H1 (cell line): Measurements from ENCODE around the gene PRR5L. TPM values are rescaled to one million over a fixed set of nuclear protein-coding genes. Genes with fewer than 3 reads are reported as not detected.

Experiments used
- CTCF ChIP-seq, 3 experiments: IDR thresholded peaks; 1 replicate in 2 of 3; 2 replicates in 1 of 3; pipeline versions ENCODE4 v1.5.1 to v1.6.1; 2011; ENCODE audit warnings: low read length in 3 of 3, mild to moderate bottlenecking in 3 of 3, inconsistent platforms in 2 of 3, low read depth in 1 of 3, moderate library complexity in 1 of 3; ENCODE audit not compliant: insufficient read depth in 1 of 3; ENCODE audit errors: control extremely low read depth in 1 of 3
- EP300 ChIP-seq, 2 experiments: IDR thresholded peaks; 1 replicate in 1 of 2; 2 replicates in 1 of 2; pipeline ENCODE4 v1.6.1; 2011 to 2012; ENCODE audit warnings: low read depth in 2 of 2, low read length in 2 of 2, mild to moderate bottlenecking in 2 of 2, borderline replicate concordance in 1 of 2, inconsistent platforms in 1 of 2, moderate library complexity in 1 of 2
- RBBP5 ChIP-seq: IDR thresholded peaks from 2 replicates; pipeline ENCODE4 v1.7.1; 2012; ENCODE audit warnings: low read depth, mild to moderate bottlenecking, inconsistent platforms, low read length, moderate library complexity, borderline replicate concordance
- RFX5 ChIP-seq: IDR thresholded peaks from 2 replicates; pipeline ENCODE4 v1.6.1; 2011; ENCODE audit warnings: low read depth, low read length, improper control_type of control experiment, borderline replicate concordance
- TAF7 ChIP-seq: optimal IDR thresholded peaks from 2 replicates; pipeline ENCODE3; 2011; ENCODE audit warnings: low read depth, mild to moderate bottlenecking, inconsistent platforms, low read length, moderate library complexity, borderline replicate concordance
- ZNF274 ChIP-seq: IDR thresholded peaks from 2 replicates; pipeline ENCODE4 v1.7.0; 2012; ENCODE audit warnings: low read length, borderline replicate concordance; ENCODE audit errors: extremely low read depth
- polyA plus RNA-seq, 7 experiments: library from polyadenylated mRNA; depleted of rRNA in 3 of 7; stranded (reverse) in 5 of 7; unstranded in 2 of 7; fragments of >200 nt in 5 of 7; fragments of 200-250 nt in 2 of 7; gene quantifications; 1 replicate in 5 of 7; 2 replicates in 1 of 7; 4 replicates in 1 of 7; pipeline versions ENCODE4 v1.2.1 to v1.2.3, GENCODE V29; 2011 to 2013; ENCODE audit warnings: missing spikeins in 2 of 7, mixed read lengths in 2 of 7
- total RNA-seq: library from RNA; stranded (reverse); fragmentation: NEBNext Ultra II Directional; extraction: Animal tissue kit (Norgen Biotek cat#: 25700); gene quantifications from 2 replicates; pipeline ENCODE4 v1.2.1, GENCODE V29; 2021

PRR5L gene
- total and polyA plus RNA-seq, 2 of the 8 experiments (the other 6 are each of a cell fraction or from before 2014, with no cell fraction given) = 6.6 to 10.1 TPM

DNA sequence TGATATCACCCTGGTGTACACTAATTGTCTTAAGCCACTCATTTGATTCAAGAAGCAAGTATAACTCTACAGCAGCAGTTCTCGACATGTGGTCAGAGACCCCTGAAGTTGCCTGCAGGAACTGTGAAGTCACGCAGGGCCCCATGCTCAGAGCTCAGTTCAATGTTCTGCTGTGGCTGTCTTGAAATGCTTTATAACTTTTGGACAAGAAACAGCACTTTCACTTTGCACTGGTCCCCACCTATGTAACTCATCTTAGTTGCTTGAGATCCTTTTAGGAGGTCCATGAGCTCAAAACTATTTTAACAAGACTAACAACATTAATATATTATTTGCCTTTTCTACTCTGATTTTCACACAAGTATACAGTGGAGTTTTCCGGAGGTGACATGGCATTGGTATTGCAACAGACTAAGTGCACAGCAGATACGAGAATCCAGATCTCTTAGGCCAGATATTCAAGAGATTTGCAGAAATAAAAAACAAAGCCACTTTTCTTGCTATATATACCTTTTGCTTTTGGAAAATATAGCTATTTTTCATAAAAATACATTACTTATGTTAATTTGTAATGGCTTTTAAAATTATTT, 64.8 kb downstream of the PRR5L start (continued):
- TF ChIP-seq ZNF274 = no peak
- TF ChIP-seq RFX5 = no peak
- no peak for TF ChIP-seq EP300 (IDR thresholded peaks at IDR 0.05; ENCODE audit: borderline replicate concordance in 1 of 2, low read depth in 2 of 2, low read length in 2 of 2)
- TF ChIP-seq TAF7 = no peak
- no peak for TF ChIP-seq RBBP5
- TF ChIP-seq CTCF (IDR thresholded peaks at IDR 0.05; ENCODE audit: control extremely low read depth in 1 of 3, insufficient read depth in 1 of 3, low read depth in 1 of 3, low read length in 3 of 3) = no peak
- TF ChIP-seq, all 59 proteins: peak for 0
